ENCODE results near the gene MIS18A. TPM values are rescaled to one million over a fixed set of nuclear protein-coding genes. Genes with fewer than 3 reads are reported as not detected.
"Not testable (repeated sequence)": the region's sequence is repeated elsewhere in the genome, so short reads cannot be mapped to it uniquely, and the experiment has no call there.

The MIS18A gene
- total RNA-seq, 1 experiment from 2014 or later, result 33.4 TPM

DNA sequence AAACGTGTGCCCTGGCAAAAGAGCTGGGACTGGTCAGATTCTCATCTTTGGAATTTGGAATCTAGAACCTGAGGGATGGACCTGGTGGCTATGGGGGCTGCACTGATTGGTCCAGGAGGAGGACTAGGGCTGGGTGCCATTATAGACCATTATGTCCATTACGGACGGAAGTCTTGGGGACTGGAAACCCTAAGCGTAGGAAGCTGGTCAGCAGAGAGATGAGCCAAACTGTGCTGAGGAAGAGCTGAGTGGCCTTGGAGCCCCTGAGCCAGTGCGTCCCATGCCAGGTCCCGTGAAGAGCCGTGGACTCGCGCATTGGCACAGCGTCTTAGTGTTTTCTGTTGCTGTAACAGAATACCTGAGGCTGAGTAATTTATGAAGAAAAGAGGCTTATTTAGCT is 29.8 kb upstream of the MIS18A start:
- in situ Hi-C loops (cut with HindIII; ENCODE audit: low pct_unique_long_range_greater_than_20kb, low sequenced_read_pairs), result no loop called here
- no peak for DNase-seq (ENCODE audit: low read depth)

GRCh38 chr21:32307706-32308105 is 28.9 kb upstream of the MIS18A start:
- in situ Hi-C loops (cut with HindIII; ENCODE audit: low pct_unique_long_range_greater_than_20kb, low sequenced_read_pairs), result no loop called here
- no peak for DNase-seq (ENCODE audit: low read depth)

GRCh38 chr21:32306021-32306780 is 27.4 kb upstream of the MIS18A start:
- in situ Hi-C loops (cut with HindIII; ENCODE audit: low pct_unique_long_range_greater_than_20kb, low sequenced_read_pairs), result no loop called here
- no peak for DNase-seq (ENCODE audit: low read depth)

- DNase-seq (ENCODE audit: low read depth), result no peak
- in situ Hi-C loops (cut with HindIII; ENCODE audit: low pct_unique_long_range_greater_than_20kb, low sequenced_read_pairs), result no loop called here
Measured at GRCh38 chr21:32304998-32305397, 26.1 kb upstream of the MIS18A start.

- in situ Hi-C loops (cut with HindIII; ENCODE audit: low pct_unique_long_range_greater_than_20kb, low sequenced_read_pairs), result no loop called here
- DNase-seq (ENCODE audit: low read depth), result no peak
Measured at GRCh38 chr21:32303385-32303784, 24.5 kb upstream of the MIS18A start.

DNA sequence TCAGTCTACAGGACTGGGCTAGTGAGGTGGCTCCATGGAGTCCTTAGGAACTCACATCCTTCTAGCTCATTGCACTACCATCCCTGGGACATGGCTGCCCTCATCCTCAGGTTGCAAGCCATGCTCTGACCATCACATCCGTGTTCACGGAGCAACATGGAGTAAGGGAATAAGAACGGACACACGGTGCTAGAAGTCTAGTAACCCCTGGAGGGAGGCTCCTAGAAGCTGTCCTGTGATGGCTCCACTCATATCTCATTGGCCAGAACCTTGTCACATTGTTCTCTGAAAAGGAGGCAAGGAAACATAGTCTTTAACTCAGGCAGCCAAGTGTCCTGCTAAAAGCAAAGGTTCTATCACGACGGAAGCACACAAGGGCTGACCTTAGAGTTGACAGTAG is 23.7 kb upstream of the MIS18A start:
- in situ Hi-C loops (cut with HindIII; ENCODE audit: low pct_unique_long_range_greater_than_20kb, low sequenced_read_pairs), result no loop called here
- no peak for DNase-seq (ENCODE audit: low read depth)

GRCh38 chr21:32301596-32301995 is 22.7 kb upstream of the MIS18A start:
- in situ Hi-C loops (cut with HindIII; ENCODE audit: low pct_unique_long_range_greater_than_20kb, low sequenced_read_pairs), result no loop called here

DNA sequence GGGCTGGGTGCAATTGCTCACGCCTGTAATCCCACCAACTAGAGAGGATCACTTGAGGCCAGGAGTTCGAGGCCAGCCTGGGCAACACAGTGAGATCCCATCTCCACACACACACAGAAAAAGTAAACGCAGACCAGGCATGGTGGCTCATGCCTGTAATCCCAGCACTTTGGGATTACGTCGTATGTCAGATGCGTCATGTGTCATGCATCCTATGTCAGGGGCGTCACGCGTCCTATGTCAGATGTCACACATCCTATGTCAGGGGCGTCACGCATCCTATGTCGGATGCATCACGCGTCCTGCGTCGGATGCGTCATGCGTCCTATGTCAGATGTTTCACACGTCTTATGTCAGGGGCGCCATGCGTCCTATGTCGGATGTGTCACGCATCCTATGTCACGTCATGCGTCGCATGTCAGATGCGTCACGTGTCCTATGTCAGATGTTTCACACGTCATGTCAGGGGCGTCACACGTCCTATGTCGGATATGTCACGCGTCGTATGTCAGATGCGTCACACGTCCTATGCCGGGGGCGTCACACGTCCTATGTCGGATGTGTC is 21.4 kb upstream of the MIS18A start:
- in situ Hi-C loops (cut with HindIII; ENCODE audit: low pct_unique_long_range_greater_than_20kb, low sequenced_read_pairs), result no loop called here
- no peak for DNase-seq (ENCODE audit: low read depth)

More at GRCh38 chr21:32301596-32301995, 22.7 kb upstream of the MIS18A start:
- DNase-seq (ENCODE audit: low read depth), result no peak

- in situ Hi-C loops (cut with HindIII; ENCODE audit: low pct_unique_long_range_greater_than_20kb, low sequenced_read_pairs), result no loop called here
- no peak for DNase-seq (ENCODE audit: low read depth)
Measured at GRCh38 chr21:32299695-32300094, 20.8 kb upstream of the MIS18A start.

GRCh38 chr21:32298658-32299081 is 19.8 kb upstream of the MIS18A start, which contains the start of gene MRAP:
MRAP (plus strand) TSS chr21:32298855; CDS start chr21:32298972, 117 bp downstream.
- no peak for DNase-seq (ENCODE audit: low read depth)
- in situ Hi-C loops (cut with HindIII; ENCODE audit: low pct_unique_long_range_greater_than_20kb, low sequenced_read_pairs), result no loop called here

GRCh38 chr21:32298148-32298559 is 19.3 kb upstream of the MIS18A start:
- DNase-seq (ENCODE audit: low read depth), result no peak
- in situ Hi-C loops (cut with HindIII; ENCODE audit: low pct_unique_long_range_greater_than_20kb, low sequenced_read_pairs), result no loop called here

DNA sequence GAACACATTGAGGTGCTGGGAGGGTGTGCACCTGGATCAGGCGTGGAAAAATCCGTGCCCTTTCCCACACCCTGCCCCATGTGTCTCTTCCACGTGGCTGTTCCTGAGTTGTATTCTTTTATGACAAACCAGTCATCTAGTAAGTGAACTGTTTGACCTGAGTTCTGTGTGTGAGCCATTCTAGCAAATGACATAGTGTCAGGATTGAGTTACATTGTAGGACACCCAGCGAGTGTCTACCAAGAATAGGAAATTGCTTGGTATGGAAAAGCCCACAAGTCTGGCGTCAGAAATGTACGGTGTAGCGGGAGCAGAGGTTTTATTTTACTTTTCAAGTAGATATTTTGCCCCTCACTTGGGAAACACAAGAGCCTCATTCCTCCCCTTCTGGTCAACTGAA is 18.6 kb upstream of the MIS18A start:
- in situ Hi-C loops (cut with HindIII; ENCODE audit: low pct_unique_long_range_greater_than_20kb, low sequenced_read_pairs), result no loop called here
- no peak for DNase-seq (ENCODE audit: low read depth)

DNA sequence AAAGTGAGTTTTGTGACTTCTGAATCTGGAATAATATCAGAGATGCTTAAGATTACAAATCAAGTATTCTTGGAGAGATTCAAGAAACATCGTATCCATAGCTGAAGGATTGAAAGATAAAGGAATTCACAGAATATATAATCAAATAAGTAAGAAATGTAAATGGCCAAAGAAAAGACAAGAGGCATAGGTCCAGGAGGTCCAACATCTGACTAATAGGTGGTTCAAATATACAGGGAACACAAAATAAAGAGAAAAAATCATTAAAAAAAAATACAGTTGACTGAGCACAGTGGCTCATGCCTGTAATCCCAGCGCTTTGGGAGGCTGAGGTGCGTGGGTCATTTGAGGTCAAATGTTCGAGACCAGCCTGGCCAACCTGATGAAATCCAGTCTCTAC is 6.6 kb upstream of the MIS18A start:
- in situ Hi-C loops (cut with HindIII; ENCODE audit: low pct_unique_long_range_greater_than_20kb, low sequenced_read_pairs), result no loop called here
- no peak for DNase-seq (ENCODE audit: low read depth)

GRCh38 chr21:32282992-32283391 is 4.1 kb upstream of the MIS18A start:
- no peak for DNase-seq (ENCODE audit: low read depth)
- in situ Hi-C loops (cut with HindIII; ENCODE audit: low pct_unique_long_range_greater_than_20kb, low sequenced_read_pairs), result no loop called here

- in situ Hi-C loops (cut with HindIII; ENCODE audit: low pct_unique_long_range_greater_than_20kb, low sequenced_read_pairs), result no loop called here
- no peak for DNase-seq (ENCODE audit: low read depth)
Measured at GRCh38 chr21:32281531-32281930, 2.7 kb upstream of the MIS18A start.

GRCh38 chr21:32279377-32279680 is 480 bp upstream of the MIS18A start:
- in situ Hi-C loops (cut with HindIII; ENCODE audit: low pct_unique_long_range_greater_than_20kb, low sequenced_read_pairs), result no loop called here
- DNase-seq (ENCODE audit: low read depth), result no peak

DNA sequence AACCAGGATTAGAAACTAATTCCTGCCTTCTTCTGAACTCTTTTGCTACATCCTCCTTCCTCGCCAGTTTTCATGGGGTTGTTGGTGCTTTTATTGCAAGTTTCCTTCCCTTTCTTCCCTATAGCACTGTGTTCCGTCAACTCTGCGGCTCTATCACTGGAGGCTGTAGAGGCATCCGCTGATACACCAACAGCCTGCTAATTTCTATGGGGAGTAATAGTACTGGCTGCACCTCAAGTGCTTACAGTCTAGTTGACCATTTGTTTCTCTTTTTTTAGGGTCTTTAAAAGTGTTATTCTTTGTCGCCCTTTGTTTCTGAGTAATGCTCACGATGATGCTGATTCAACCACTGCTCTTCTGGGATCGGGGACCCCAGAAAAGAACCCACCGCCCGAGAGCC is 746 bp downstream of the MIS18A start:
- in situ Hi-C loops (cut with HindIII; ENCODE audit: low pct_unique_long_range_greater_than_20kb, low sequenced_read_pairs), result no loop called here
- DNase-seq (ENCODE audit: low read depth), result peak; percentile 12

DNA sequence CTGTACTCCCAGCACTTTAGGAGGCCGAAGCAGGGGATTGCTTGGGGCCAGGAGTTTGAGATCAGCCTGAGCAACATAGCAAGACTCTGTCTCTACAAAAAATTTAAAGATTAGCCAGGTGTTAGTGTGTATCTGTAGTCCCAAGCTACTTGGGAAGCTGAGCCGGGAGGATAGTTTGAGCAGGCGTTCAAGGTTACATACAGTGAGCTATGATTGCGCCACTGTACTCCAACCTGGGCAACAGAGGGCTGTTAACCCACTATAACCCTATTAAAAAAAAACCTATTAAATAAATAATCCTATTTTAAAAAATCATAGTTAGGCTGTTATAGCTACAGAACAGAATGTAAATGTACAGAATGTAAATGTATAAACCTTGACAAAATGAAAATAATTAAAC is 2.2 kb downstream of the MIS18A start:
- in situ Hi-C loops (cut with HindIII; ENCODE audit: low pct_unique_long_range_greater_than_20kb, low sequenced_read_pairs), result no loop called here

GRCh38 chr21:32270748-32271147 is 8.1 kb downstream of the MIS18A start:
- DNase-seq (ENCODE audit: low read depth), result no peak
- in situ Hi-C loops (cut with HindIII; ENCODE audit: low pct_unique_long_range_greater_than_20kb, low sequenced_read_pairs), result no loop called here

More for the DNA sequence above, 2.2 kb downstream of the MIS18A start:
- no peak for DNase-seq (ENCODE audit: low read depth)

GRCh38 chr21:32265321-32265720 is 13.5 kb downstream of the MIS18A start:
- DNase-seq (ENCODE audit: low read depth); in situ Hi-C loops (cut with HindIII; ENCODE audit: low pct_unique_long_range_greater_than_20kb, low sequenced_read_pairs): not testable (repeated sequence)

Data from Caki2 (cell line).